ENCODE results near the gene SRSF11.

DNA sequence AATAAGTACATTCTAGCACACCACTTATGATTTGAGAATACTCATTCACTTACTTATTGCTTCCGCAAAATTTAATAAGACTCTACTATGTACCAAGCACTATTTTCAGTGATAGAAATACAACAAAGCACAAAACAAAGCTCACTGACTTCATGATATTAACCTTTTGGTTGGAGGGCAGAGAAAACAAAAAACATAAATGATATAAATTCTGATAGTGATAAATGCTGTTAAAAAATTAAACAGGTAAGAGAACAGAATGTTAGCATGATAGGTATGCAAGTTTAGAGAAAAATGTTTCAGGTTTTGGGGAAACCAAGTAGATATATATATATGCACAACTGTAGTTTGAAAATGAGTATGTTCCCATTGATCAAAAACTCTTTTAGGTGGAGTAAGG is 17.0 kb upstream of the SRSF11 start:
- TF ChIP-seq, protein P1, sequence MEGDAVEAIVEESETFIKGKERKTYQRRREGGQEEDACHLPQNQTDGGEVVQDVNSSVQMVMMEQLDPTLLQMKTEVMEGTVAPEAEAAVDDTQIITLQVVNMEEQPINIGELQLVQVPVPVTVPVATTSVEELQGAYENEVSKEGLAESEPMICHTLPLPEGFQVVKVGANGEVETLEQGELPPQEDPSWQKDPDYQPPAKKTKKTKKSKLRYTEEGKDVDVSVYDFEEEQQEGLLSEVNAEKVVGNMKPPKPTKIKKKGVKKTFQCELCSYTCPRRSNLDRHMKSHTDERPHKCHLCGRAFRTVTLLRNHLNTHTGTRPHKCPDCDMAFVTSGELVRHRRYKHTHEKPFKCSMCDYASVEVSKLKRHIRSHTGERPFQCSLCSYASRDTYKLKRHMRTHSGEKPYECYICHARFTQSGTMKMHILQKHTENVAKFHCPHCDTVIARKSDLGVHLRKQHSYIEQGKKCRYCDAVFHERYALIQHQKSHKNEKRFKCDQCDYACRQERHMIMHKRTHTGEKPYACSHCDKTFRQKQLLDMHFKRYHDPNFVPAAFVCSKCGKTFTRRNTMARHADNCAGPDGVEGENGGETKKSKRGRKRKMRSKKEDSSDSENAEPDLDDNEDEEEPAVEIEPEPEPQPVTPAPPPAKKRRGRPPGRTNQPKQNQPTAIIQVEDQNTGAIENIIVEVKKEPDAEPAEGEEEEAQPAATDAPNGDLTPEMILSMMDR (optimal IDR thresholded peaks at IDR 0.05 in 1 of 3, IDR thresholded peaks at IDR 0.05 in 1 of 3, conservative IDR thresholded peaks at IDR 0.05 in 1 of 3; ENCODE audit: extremely low read depth in 1 of 3, insufficient read depth in 2 of 3, low read length in 3 of 3): no peak
- TF ChIP-seq EZH2 (IDR thresholded peaks at IDR 0.05; ENCODE audit: low read length): no peak

All from keratinocyte (primary cell).